GM23338 (cell line): ENCODE measurements around the gene CBFA2T3. TPM values are rescaled to one million over a fixed set of nuclear protein-coding genes. Genes with fewer than 3 reads are reported as not detected.

Source experiments
- ATAC-seq: fragments of 200-7000 bp; cut with Tn5 transposase; 3 replicates; pipeline ENCODE4 v1.9.1; 2020
- DNase-seq: peaks from one replicate; pipeline ENCODE4 v3.0.0-alpha.2; 2015; ENCODE audit warnings: low spot score
- H2AFZ ChIP-seq: fragments of 200-600 bp; sonication (generic); 2 replicates; pipeline ENCODE4 v1.8.0; 2016; ENCODE audit warnings: antibody characterized with exemption, mild to moderate bottlenecking, moderate library complexity
- H3F3A ChIP-seq: fragments of 200-600 bp; sonication (generic); replicated peaks from 2 replicates; pipeline ENCODE4 v1.8.0; 2017; ENCODE audit warnings: antibody characterized with exemption, mixed run types, low read depth
- H3K27ac ChIP-seq: fragments of 200-600 bp; sonication (generic); 2 replicates; pipeline ENCODE4 v1.6.1; 2016; ENCODE audit warnings: low read depth
- H3K27me3 ChIP-seq: fragments of 200-600 bp; sonication (generic); 2 replicates; pipeline ENCODE4 v1.8.0; 2016; ENCODE audit warnings: mild to moderate bottlenecking, mixed run types, moderate library complexity; ENCODE audit not compliant: insufficient read depth
- H3K36me3 ChIP-seq: fragments of 200-600 bp; sonication (generic); 2 replicates; pipeline ENCODE4 v1.8.0; 2016; ENCODE audit warnings: mild to moderate bottlenecking; ENCODE audit not compliant: insufficient read depth
- H3K4me1 ChIP-seq: fragments of 200-600 bp; sonication (generic); 2 replicates; pipeline ENCODE4 v1.8.0; 2016; ENCODE audit warnings: mild to moderate bottlenecking, moderate library complexity; ENCODE audit not compliant: insufficient read depth
- H3K4me2 ChIP-seq: fragments of 200-600 bp; sonication (generic); 2 replicates; pipeline ENCODE4 v1.7.1; 2017; ENCODE audit warnings: mixed run types
- H3K4me3 ChIP-seq: fragments of 200-600 bp; sonication (generic); 2 replicates; pipeline ENCODE4 v1.6.1; 2016; ENCODE audit warnings: mixed run types
- H3K79me2 ChIP-seq: fragments of 200-600 bp; sonication (generic); replicated peaks from 2 replicates; pipeline ENCODE4 v1.8.0; 2017; ENCODE audit warnings: mild to moderate bottlenecking; ENCODE audit not compliant: insufficient read depth
- H3K9me2 ChIP-seq: fragments of 200-600 bp; sonication (generic); 2 replicates; pipeline ENCODE4 v1.8.0; 2017; ENCODE audit not compliant: insufficient read depth
- H4K20me1 ChIP-seq: fragments of 200-600 bp; sonication (generic); replicated peaks from 2 replicates; pipeline ENCODE4 v1.8.0; 2017; ENCODE audit warnings: mild to moderate bottlenecking; ENCODE audit not compliant: insufficient read depth
- H3K27ac Mint-ChIP-seq: 2 replicates; pipeline ENCODE4 v1.8.0; 2020; ENCODE audit warnings: inconsistent platforms, mild to moderate bottlenecking, moderate library complexity, mixed read lengths
- H3K27me3 Mint-ChIP-seq: 3 replicates; pipeline ENCODE4 v1.8.0; 2022; ENCODE audit warnings: low read depth, mild to moderate bottlenecking, moderate library complexity, mixed read lengths, inconsistent platforms; ENCODE audit not compliant: insufficient read depth, poor library complexity
- H3K36me3 Mint-ChIP-seq: 3 replicates; pipeline ENCODE4 v1.8.0; 2021; ENCODE audit warnings: low read depth, mild to moderate bottlenecking, inconsistent platforms, moderate library complexity, mixed read lengths
- H3K4me1 Mint-ChIP-seq: 3 replicates; pipeline ENCODE4 v1.8.0; 2020; ENCODE audit warnings: mild to moderate bottlenecking, inconsistent platforms, mixed read lengths
- H3K4me3 Mint-ChIP-seq: 3 replicates; pipeline ENCODE4 v1.8.0; 2021; ENCODE audit warnings: moderate library complexity, mild to moderate bottlenecking, inconsistent platforms, mixed read lengths
- H3K9me3 Mint-ChIP-seq: 3 replicates; pipeline ENCODE4 v1.8.0; 2020; ENCODE audit warnings: moderate library complexity, mild to moderate bottlenecking, inconsistent platforms, mixed read lengths
- CREB1 ChIP-seq: fragments of 250-450 bp; sonication (Bioruptor Pico); IDR thresholded peaks from 2 replicates; pipeline ENCODE4 v1.5.0; 2020; ENCODE audit warnings: low read depth, mild to moderate bottlenecking, moderate library complexity
- CTCF ChIP-seq, 2 experiments: fragments of 200-600 bp in 1 of 2; sonication (generic) in 1 of 2; conservative IDR thresholded peaks; 2 replicates each; pipeline versions ENCODE4 v1.5.1 to v1.6.1; 2016 to 2017; ENCODE audit warnings: antibody characterized with exemption in 2 of 2, low read depth in 2 of 2, mild to moderate bottlenecking in 2 of 2, moderate library complexity in 1 of 2
- ETS1 ChIP-seq: IDR thresholded peaks from 2 replicates; pipeline ENCODE4 v1.6.1; 2016; ENCODE audit warnings: antibody characterized with exemption
- EZH2 ChIP-seq: fragments of 200-600 bp; sonication (generic); IDR thresholded peaks from one replicate; pipeline ENCODE4 v1.8.0; 2017; ENCODE audit warnings: antibody characterized with exemption, mild to moderate bottlenecking, low read depth; ENCODE audit not compliant: unreplicated experiment
- EZH2phosphoT487 ChIP-seq: fragments of 200-600 bp; sonication (generic); IDR thresholded peaks from one replicate; pipeline ENCODE4 v1.8.1; 2018; ENCODE audit warnings: antibody characterized with exemption; ENCODE audit not compliant: unreplicated experiment
- JUNB ChIP-seq: IDR thresholded peaks from one replicate; pipeline ENCODE4 v1.6.1; 2016; ENCODE audit warnings: antibody characterized with exemption; ENCODE audit not compliant: unreplicated experiment
- NANOG ChIP-seq: IDR thresholded peaks from 2 replicates; pipeline ENCODE4 v1.6.1; 2016; ENCODE audit warnings: antibody characterized with exemption, borderline replicate concordance
- POLR2AphosphoS5 ChIP-seq: IDR thresholded peaks from 2 replicates; pipeline ENCODE4 v1.6.1; 2016; ENCODE audit warnings: antibody characterized with exemption, low read depth
- REST ChIP-seq: IDR thresholded peaks from one replicate; pipeline ENCODE4 v1.6.1; 2018; ENCODE audit warnings: antibody characterized with exemption; ENCODE audit not compliant: unreplicated experiment
- STAT1 ChIP-seq: IDR thresholded peaks from one replicate; pipeline ENCODE4 v1.6.1; 2016; ENCODE audit warnings: antibody characterized with exemption; ENCODE audit not compliant: unreplicated experiment
- ZNF462 ChIP-seq: fragments of 250-450 bp; sonication (Bioruptor Pico); IDR thresholded peaks from 2 replicates; pipeline ENCODE4 v1.5.0; 2020; ENCODE audit warnings: mild to moderate bottlenecking, moderate library complexity
- polyA plus RNA-seq: library from polyadenylated mRNA; unstranded; fragments of >200 nt; fragmentation: Nextera tagmentation; extraction: Ambion mirVana; gene quantifications from 2 replicates; pipeline ENCODE4 v1.2.1, GENCODE V29; 2016
- total RNA-seq: library from RNA; depleted of rRNA; stranded (reverse); fragments of >200 nt; shearing (Covaris generic); gene quantifications from 2 replicates; pipeline ENCODE4 v1.2.3, GENCODE V29; 2014

Gene CBFA2T3
- total and polyA plus RNA-seq, 2 experiments from 2014 or later, result 0.87 to 1.5 TPM

- Mint-ChIP-seq H3K27me3 (peaks cover 19% of the 10 kb centered on the region), H3K4me1 (peaks cover 14% of the 10 kb centered on the region), H3K4me3 (no peak overlapping the region), H3K9me3 (peaks cover 11% of the 10 kb centered on the region), H3K36me3 (peaks cover 4% of the 10 kb centered on the region; the same call in 1 of the 3 replicates), H3K27ac (no peak overlapping the region)
- TF ChIP-seq JUNB (no peak), CTCF (conservative IDR thresholded peaks at IDR 0.05; ENCODE audit: low read depth in 2 of 2) (no peak), ZNF462 (CRISPR knock-in tag) (no peak), CREB1 (CRISPR knock-in tag) (no peak), POLR2AphosphoS5 (no peak), REST (no peak), NANOG (no peak), ETS1 (no peak), EZH2 (no peak), EZH2phosphoT487 (no peak), STAT1 (no peak)
- ATAC-seq, result peak; percentile 26; the same call in 2 of the 3 replicates
- no peak overlapping the region for H3K4me2 ChIP-seq
- DNase-seq, result no peak
- no peaks in the 10 kb centered on the region for H3K4me1 ChIP-seq
- no peak overlapping the region for H3K4me3 ChIP-seq
- no peaks in the 10 kb centered on the region for H3K79me2 ChIP-seq
- no peaks in the 10 kb centered on the region; the same call in 1 of the 2 replicates for H3F3A ChIP-seq
- no peaks in the 10 kb centered on the region for H3K9me2 ChIP-seq
- no peaks in the 10 kb centered on the region for H4K20me1 ChIP-seq
- no peaks in the 10 kb centered on the region for H3K27me3 ChIP-seq
- no peak overlapping the region for H3K27ac ChIP-seq
- H2AFZ ChIP-seq, result no peak overlapping the region
- H3K36me3 ChIP-seq, result no peaks in the 10 kb centered on the region
Observed at GRCh38 chr16:88914750-88915368, 62.1 kb downstream of the CBFA2T3 start.
